Colonic mucosa (tissue), 4 donors: ENCODE results near the gene ZNF568. TPM values are rescaled to one million over a fixed set of nuclear protein-coding genes. Genes with fewer than 3 reads are reported as not detected.

ENCODE experiments used
- DNase-seq: peaks from one replicate; pipeline ENCODE4 v3.0.0-alpha.2; 2020
- H3K27ac ChIP-seq: fragments of 200-600 bp; one replicate; pipeline ENCODE4 v1.8.0; 2021
- H3K27me3 ChIP-seq: fragments of 200-600 bp; one replicate; pipeline ENCODE4 v1.8.0; 2021
- H3K36me3 ChIP-seq: fragments of 200-600 bp; one replicate; pipeline ENCODE4 v1.8.0; 2021
- H3K4me1 ChIP-seq: fragments of 200-600 bp; one replicate; pipeline ENCODE4 v1.8.0; 2021; ENCODE audit warnings: mild to moderate bottlenecking
- H3K4me3 ChIP-seq: fragments of 200-600 bp; one replicate; pipeline ENCODE4 v1.8.0; 2021
- H3K9ac ChIP-seq, 2 donors: one replicate each; pipeline ENCODE4 v1.7.0; 2013; ENCODE audit warnings: control low read depth in 2 of 2, low read depth in 2 of 2, low read length in 2 of 2
- H3K9me3 ChIP-seq: fragments of 200-600 bp; one replicate; pipeline ENCODE4 v1.8.0; 2021
- intact Hi-C: fragments of 100-400 bp; cut with DNase I; formaldehyde crosslinking; loops from one replicate; pipeline ENCODE4 v1.14.1; 2022
- total RNA-seq, 2 donors: library from RNA; stranded (reverse); fragmentation: NEBNext Ultra II Directional in 1 of 2; extraction: Animal tissue kit (Norgen Biotek cat#: 25700) in 1 of 2; gene quantifications; one replicate each; pipeline ENCODE4 v1.2.1, GENCODE V29; 2021
- TF ChIP-seq, protein P1 (sequence below): fragments of 200-600 bp; IDR thresholded peaks from one replicate; pipeline ENCODE4 v1.8.0; 2022; ENCODE audit warnings: antibody characterized with exemption, mild to moderate bottlenecking
- donor health status: healthy.
- donor health status: DM: no; HTN: no; CAD: no.
- donor health status: DM: no; HTN: no; CAD: no.

The ZNF568 gene
- total RNA-seq, 2 donors from 2014 or later: 2.5 to 4.7 TPM

DNA sequence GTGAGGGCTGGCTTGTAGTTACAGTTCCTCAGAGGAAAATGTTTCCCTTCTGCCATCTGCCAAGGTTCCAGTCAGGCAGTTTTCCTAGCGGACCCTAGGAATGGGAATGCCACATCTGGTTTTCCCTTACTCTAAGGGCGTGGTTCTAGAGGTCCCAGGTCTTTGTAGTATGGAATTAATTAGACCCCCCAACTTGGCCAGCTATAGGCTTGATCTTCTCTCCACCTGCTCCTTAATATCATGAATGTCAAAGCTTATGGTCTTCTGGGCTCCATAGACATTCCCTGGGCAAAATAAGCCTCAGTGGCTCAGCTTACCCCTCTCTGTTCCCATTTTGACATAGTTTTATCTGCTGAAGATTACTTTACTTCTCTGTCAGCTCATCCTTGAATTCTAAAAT lies 70.0 kb downstream of the ZNF568 start:
- DNase-seq: no peak
- Histone ChIP-seq H3K4me3 (no peak overlapping the region), H3K36me3 (no peaks in the 10 kb centered on the region), H3K4me1 (no peaks in the 10 kb centered on the region), H3K9ac (no peak overlapping the region), H3K27me3 (no peaks in the 10 kb centered on the region), H3K27ac (no peak overlapping the region), H3K9me3 (no peaks in the 10 kb centered on the region)
- intact Hi-C loops: no loop called here
- TF ChIP-seq, protein P1, sequence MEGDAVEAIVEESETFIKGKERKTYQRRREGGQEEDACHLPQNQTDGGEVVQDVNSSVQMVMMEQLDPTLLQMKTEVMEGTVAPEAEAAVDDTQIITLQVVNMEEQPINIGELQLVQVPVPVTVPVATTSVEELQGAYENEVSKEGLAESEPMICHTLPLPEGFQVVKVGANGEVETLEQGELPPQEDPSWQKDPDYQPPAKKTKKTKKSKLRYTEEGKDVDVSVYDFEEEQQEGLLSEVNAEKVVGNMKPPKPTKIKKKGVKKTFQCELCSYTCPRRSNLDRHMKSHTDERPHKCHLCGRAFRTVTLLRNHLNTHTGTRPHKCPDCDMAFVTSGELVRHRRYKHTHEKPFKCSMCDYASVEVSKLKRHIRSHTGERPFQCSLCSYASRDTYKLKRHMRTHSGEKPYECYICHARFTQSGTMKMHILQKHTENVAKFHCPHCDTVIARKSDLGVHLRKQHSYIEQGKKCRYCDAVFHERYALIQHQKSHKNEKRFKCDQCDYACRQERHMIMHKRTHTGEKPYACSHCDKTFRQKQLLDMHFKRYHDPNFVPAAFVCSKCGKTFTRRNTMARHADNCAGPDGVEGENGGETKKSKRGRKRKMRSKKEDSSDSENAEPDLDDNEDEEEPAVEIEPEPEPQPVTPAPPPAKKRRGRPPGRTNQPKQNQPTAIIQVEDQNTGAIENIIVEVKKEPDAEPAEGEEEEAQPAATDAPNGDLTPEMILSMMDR: no peak

- intact Hi-C loops: no loop called here
- no peak for DNase-seq
- H3K4me3 ChIP-seq: no peak overlapping the region
- H3K9me3 ChIP-seq: no peaks in the 10 kb centered on the region
- H3K4me1 ChIP-seq: no peaks in the 10 kb centered on the region
- no peak overlapping the region for H3K9ac ChIP-seq
- H3K27ac ChIP-seq: no peak overlapping the region
- no peaks in the 10 kb centered on the region for H3K27me3 ChIP-seq
- TF ChIP-seq, protein P1: no peak
- no peaks in the 10 kb centered on the region for H3K36me3 ChIP-seq
These were observed 70.5 kb downstream of the ZNF568 start for GRCh38 chr19:36986601-36987000.

- DNase-seq: no peak
- TF ChIP-seq, protein P1: no peak
- no peaks in the 10 kb centered on the region for H3K4me1 ChIP-seq
- H3K9me3 ChIP-seq: no peaks in the 10 kb centered on the region
- intact Hi-C loops: no loop called here
- no peaks in the 10 kb centered on the region for H3K27me3 ChIP-seq
- no peak overlapping the region for H3K9ac ChIP-seq
- no peak overlapping the region for H3K4me3 ChIP-seq
- no peak overlapping the region for H3K27ac ChIP-seq
- H3K36me3 ChIP-seq: no peaks in the 10 kb centered on the region
These were observed 71.0 kb downstream of the ZNF568 start for GRCh38 chr19:36987091-36987490.

DNA sequence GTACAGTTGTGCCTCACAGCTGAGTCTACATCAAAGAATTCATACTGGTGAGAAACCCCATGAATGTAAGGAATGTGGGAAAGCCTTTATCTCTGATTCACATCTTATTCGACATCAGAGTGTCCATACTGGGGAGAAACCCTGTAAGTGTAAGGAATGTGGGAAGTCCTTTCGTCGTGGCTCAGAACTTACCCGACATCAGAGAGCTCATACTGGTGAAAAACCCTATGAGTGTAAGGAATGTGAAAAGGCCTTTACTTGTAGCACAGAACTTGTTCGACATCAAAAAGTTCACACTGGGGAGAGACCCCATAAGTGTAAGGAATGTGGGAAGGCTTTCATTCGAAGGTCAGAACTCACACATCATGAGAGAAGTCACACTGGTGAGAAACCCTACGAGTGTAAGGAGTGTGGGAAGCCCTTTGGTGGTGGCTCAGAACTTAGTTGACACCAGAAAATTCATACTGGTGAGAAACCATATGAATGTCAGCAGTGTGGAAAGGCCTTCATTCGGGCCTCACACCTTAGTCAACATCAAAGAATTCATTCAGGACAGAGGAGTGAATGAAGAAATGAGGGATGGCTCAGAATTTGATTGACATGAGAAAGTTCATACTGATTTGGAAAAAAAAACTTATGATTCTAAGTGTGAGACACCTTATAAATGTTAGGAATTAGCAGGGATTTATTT lies 81.2 kb downstream of the ZNF568 start:
- no peaks in the 10 kb centered on the region for H3K27me3 ChIP-seq
- no peaks in the 10 kb centered on the region for H3K36me3 ChIP-seq
- H3K27ac ChIP-seq: no peak overlapping the region
- H3K4me3 ChIP-seq: no peak overlapping the region
- H3K9me3 ChIP-seq: peaks cover 6% of the 10 kb centered on the region
- no peaks in the 10 kb centered on the region for H3K4me1 ChIP-seq
- no peak overlapping the region for H3K9ac ChIP-seq
- DNase-seq: no peak
- TF ChIP-seq, protein P1: no peak
- intact Hi-C loops: no loop called here

DNA sequence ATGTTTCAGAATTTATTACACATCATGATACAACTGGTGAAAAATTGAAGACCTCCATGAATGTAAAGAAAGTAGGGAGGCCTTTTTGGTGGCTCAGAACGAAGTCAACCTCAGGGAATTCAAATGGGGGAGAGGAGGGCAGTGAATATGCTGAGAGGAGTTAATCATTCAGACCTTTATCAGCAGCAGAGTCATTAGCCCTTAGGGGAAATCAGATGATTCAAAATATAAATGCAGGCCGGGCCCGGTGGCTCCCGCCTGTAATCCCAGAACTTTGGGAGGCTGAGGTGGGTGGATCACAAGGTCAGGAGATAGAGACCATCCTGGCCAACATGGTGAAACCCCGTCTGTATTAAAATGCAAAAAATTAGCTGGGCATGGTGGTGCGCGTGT lies 81.7 kb downstream of the ZNF568 start:
- H3K27ac ChIP-seq: no peak overlapping the region
- no peak for DNase-seq
- no peak overlapping the region for H3K4me3 ChIP-seq
- no peaks in the 10 kb centered on the region for H3K27me3 ChIP-seq
- no peaks in the 10 kb centered on the region for H3K4me1 ChIP-seq
- H3K9me3 ChIP-seq: peaks cover 6% of the 10 kb centered on the region
- no peak overlapping the region for H3K9ac ChIP-seq
- TF ChIP-seq, protein P1: no peak
- H3K36me3 ChIP-seq: no peaks in the 10 kb centered on the region
- intact Hi-C loops: no loop called here
